ENCODE measurements around the gene GRM4. TPM values are rescaled to one million over a fixed set of nuclear protein-coding genes. Genes with fewer than 3 reads are reported as not detected.
A peak's percentile ranks its signal among the peaks of the same experiment; 100 is the strongest.

GRM4 gene
- total and polyA plus RNA-seq, 9 of the 15 experiments (the other 6 are each of a cell fraction or from before 2014, with no cell fraction given): 0.18 TPM; not detected in 8

DNA sequence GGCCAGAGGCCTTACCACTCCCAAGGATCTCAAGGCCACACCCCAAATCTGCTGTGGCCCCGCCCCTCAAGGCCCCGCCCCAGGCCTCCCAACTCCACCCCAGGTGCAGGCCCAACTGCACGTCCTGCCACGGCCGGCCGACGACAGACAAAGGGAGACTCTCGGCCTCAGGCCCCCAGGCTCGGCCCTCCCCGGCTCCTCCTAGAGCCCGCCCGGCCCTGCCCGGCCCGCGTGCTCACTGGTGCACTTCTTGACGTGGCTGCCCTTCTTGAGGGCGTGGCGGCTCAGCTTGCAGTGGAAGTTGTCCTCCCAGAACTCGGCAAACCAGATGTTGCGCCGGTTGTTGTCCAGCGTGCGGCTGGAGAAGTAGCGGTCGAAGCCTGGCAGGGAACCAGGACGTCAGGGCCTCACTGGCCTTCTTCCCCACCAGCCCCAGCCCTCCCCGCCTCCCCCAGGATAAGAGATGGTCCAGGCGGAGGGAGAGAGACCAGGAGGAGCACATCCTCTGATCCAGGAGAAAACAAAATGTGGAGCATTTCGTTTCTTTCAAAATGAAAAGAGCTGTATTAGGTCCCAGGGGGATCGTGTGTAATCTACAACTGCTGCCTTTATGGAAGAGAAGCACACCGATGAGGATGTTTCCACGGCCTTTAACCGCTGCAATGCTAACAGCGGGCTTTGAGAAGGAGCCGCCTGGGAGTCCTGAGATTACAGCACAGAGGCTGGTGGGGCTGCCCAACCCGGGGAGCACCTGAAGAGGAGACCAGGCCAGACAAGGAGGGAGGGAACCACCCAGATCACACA lies 89.4 kb downstream of the GRM4 start (continued):
- TF ChIP-seq, protein P1, sequence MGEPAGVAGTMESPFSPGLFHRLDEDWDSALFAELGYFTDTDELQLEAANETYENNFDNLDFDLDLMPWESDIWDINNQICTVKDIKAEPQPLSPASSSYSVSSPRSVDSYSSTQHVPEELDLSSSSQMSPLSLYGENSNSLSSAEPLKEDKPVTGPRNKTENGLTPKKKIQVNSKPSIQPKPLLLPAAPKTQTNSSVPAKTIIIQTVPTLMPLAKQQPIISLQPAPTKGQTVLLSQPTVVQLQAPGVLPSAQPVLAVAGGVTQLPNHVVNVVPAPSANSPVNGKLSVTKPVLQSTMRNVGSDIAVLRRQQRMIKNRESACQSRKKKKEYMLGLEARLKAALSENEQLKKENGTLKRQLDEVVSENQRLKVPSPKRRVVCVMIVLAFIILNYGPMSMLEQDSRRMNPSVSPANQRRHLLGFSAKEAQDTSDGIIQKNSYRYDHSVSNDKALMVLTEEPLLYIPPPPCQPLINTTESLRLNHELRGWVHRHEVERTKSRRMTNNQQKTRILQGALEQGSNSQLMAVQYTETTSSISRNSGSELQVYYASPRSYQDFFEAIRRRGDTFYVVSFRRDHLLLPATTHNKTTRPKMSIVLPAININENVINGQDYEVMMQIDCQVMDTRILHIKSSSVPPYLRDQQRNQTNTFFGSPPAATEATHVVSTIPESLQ (CRISPR knock-in tag; IDR thresholded peaks at IDR 0.05): 0 out of 2 replicates have a peak, but pooled peaks have one; percentile 33
- TF ChIP-seq, protein P2, sequence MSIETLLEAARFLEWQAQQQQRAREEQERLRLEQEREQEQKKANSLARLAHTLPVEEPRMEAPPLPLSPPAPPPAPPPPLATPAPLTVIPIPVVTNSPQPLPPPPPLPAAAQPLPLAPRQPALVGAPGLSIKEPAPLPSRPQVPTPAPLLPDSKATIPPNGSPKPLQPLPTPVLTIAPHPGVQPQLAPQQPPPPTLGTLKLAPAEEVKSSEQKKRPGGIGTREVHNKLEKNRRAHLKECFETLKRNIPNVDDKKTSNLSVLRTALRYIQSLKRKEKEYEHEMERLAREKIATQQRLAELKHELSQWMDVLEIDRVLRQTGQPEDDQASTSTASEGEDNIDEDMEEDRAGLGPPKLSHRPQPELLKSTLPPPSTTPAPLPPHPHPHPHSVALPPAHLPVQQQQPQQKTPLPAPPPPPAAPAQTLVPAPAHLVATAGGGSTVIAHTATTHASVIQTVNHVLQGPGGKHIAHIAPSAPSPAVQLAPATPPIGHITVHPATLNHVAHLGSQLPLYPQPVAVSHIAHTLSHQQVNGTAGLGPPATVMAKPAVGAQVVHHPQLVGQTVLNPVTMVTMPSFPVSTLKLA (conservative IDR thresholded peaks at IDR 0.05): peak in 1 of 2 experiments; percentile 58; a peak in 1 of 4 replicates
- TF ChIP-seq CTBP1 (IDR thresholded peaks at IDR 0.05; ENCODE audit: borderline replicate concordance): 0 out of 2 replicates have a peak, but pooled peaks have one; percentile 38
- peak; percentile 32 for TF ChIP-seq HMGN3 (IDR thresholded peaks at IDR 0.05; ENCODE audit: borderline replicate concordance, extremely low read depth, insufficient read length, low read depth, low read length)
- TF ChIP-seq MAZ (CRISPR knock-in tag; conservative IDR thresholded peaks at IDR 0.05 in 1 of 2, IDR thresholded peaks at IDR 0.05 in 1 of 2): peak in 1 of 2 experiments; percentile 29; a peak in 1 of 4 replicates
- no peak for TF ChIP-seq ZNF12 (CRISPR knock-in tag; IDR thresholded peaks at IDR 0.05)
- TF ChIP-seq, protein P3, sequence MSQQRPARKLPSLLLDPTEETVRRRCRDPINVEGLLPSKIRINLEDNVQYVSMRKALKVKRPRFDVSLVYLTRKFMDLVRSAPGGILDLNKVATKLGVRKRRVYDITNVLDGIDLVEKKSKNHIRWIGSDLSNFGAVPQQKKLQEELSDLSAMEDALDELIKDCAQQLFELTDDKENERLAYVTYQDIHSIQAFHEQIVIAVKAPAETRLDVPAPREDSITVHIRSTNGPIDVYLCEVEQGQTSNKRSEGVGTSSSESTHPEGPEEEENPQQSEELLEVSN (IDR thresholded peaks at IDR 0.05; ENCODE audit: borderline replicate concordance in 1 of 2, extremely low read depth in 1 of 2, insufficient read depth in 1 of 2, insufficient read length in 1 of 2, low read depth in 1 of 2, low read length in 1 of 2, poor library complexity in 1 of 2, severe bottlenecking in 1 of 2): peak; percentile 51 to 66
- no peak for TF ChIP-seq CHD2 (IDR thresholded peaks at IDR 0.05; ENCODE audit: low read depth, low read length)
- TF ChIP-seq, protein P4, sequence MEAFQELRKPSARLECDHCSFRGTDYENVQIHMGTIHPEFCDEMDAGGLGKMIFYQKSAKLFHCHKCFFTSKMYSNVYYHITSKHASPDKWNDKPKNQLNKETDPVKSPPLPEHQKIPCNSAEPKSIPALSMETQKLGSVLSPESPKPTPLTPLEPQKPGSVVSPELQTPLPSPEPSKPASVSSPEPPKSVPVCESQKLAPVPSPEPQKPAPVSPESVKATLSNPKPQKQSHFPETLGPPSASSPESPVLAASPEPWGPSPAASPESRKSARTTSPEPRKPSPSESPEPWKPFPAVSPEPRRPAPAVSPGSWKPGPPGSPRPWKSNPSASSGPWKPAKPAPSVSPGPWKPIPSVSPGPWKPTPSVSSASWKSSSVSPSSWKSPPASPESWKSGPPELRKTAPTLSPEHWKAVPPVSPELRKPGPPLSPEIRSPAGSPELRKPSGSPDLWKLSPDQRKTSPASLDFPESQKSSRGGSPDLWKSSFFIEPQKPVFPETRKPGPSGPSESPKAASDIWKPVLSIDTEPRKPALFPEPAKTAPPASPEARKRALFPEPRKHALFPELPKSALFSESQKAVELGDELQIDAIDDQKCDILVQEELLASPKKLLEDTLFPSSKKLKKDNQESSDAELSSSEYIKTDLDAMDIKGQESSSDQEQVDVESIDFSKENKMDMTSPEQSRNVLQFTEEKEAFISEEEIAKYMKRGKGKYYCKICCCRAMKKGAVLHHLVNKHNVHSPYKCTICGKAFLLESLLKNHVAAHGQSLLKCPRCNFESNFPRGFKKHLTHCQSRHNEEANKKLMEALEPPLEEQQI (IDR thresholded peaks at IDR 0.05): no peak
- TF ChIP-seq, protein P5, sequence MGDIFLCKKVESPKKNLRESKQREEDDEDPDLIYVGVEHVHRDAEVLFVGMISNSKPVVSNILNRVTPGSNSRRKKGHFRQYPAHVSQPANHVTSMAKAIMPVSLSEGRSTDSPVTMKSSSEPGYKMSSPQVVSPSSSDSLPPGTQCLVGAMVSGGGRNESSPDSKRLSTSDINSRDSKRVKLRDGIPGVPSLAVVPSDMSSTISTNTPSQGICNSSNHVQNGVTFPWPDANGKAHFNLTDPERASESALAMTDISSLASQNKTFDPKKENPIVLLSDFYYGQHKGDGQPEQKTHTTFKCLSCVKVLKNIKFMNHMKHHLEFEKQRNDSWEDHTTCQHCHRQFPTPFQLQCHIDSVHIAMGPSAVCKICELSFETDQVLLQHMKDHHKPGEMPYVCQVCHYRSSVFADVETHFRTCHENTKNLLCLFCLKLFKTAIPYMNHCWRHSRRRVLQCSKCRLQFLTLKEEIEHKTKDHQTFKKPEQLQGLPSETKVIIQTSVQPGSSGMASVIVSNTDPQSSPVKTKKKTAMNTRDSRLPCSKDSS (IDR thresholded peaks at IDR 0.05; ENCODE audit: low read depth, partially characterized antibody): no peak
- TF ChIP-seq RBM22 (IDR thresholded peaks at IDR 0.05; ENCODE audit: low read depth, low read length, poor library complexity, severe bottlenecking): no peak
- TF ChIP-seq NRF1 (conservative IDR thresholded peaks at IDR 0.05 in 1 of 2, IDR thresholded peaks at IDR 0.05 in 1 of 2): peak; percentile 50 to 55
- TF ChIP-seq, protein P6, sequence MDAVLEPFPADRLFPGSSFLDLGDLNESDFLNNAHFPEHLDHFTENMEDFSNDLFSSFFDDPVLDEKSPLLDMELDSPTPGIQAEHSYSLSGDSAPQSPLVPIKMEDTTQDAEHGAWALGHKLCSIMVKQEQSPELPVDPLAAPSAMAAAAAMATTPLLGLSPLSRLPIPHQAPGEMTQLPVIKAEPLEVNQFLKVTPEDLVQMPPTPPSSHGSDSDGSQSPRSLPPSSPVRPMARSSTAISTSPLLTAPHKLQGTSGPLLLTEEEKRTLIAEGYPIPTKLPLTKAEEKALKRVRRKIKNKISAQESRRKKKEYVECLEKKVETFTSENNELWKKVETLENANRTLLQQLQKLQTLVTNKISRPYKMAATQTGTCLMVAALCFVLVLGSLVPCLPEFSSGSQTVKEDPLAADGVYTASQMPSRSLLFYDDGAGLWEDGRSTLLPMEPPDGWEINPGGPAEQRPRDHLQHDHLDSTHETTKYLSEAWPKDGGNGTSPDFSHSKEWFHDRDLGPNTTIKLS (IDR thresholded peaks at IDR 0.05; ENCODE audit: borderline replicate concordance, low read depth): no peak
- TF ChIP-seq MEIS2 (IDR thresholded peaks at IDR 0.05; ENCODE audit: partially characterized antibody): peak; percentile 56
